SKM-1 (cell line): ENCODE measurements around the gene LAX1.
"Not testable (repeated sequence)": the region's sequence is repeated elsewhere in the genome, so short reads cannot be mapped to it uniquely, and the experiment has no call there.

ENCODE experiments used
- DNase-seq: peaks from one replicate; lab custom pipeline; 2025; ENCODE audit not compliant: unreplicated experiment; lab: John Stamatoyannopoulos, UW

The LAX1 gene, protein sequence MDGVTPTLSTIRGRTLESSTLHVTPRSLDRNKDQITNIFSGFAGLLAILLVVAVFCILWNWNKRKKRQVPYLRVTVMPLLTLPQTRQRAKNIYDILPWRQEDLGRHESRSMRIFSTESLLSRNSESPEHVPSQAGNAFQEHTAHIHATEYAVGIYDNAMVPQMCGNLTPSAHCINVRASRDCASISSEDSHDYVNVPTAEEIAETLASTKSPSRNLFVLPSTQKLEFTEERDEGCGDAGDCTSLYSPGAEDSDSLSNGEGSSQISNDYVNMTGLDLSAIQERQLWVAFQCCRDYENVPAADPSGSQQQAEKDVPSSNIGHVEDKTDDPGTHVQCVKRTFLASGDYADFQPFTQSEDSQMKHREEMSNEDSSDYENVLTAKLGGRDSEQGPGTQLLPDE

DNA sequence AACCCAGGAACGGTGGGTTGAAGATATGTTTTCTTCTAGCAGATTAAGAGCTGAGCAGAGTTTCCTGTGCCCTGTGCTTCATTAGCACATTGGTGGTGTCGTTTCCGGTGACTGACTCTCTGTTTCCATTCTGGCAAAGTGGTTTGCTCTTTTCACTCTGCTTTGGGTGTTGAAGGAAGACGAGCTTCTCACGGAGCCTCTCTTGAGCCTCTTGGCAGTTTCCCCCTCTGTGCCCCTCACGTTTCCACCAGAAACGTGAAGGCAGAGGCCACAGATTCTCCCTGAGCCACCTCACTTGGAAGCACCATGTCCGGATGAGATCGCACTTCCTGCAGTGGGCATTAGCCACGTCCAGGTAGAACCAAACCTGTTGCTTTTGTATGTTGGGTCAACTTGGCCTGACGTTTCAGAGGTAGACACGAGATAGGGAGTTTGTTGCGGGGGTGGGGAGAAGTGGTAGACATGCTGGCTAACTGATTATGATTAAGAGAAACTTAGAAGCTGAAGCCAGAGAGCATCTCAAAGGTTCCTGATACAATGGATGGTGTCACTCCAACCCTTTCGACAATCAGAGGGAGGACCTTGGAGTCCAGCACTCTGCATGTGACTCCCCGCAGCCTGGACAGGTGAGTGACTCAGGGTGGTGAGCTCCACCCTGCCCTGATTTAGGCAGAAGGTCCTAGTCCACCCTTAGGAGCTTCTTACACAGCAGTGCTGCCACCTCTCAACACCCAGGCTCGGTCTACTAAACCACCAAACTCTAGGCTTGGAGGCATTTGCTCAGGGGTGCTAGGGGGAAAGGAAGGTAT, at the start of gene LAX1:
Gene LAX1 (plus strand): TSS at position 155 of the 809 bp plus-strand sequence. CDS start 383 bp downstream, at position 538.
- no peak for DNase-seq

DNA sequence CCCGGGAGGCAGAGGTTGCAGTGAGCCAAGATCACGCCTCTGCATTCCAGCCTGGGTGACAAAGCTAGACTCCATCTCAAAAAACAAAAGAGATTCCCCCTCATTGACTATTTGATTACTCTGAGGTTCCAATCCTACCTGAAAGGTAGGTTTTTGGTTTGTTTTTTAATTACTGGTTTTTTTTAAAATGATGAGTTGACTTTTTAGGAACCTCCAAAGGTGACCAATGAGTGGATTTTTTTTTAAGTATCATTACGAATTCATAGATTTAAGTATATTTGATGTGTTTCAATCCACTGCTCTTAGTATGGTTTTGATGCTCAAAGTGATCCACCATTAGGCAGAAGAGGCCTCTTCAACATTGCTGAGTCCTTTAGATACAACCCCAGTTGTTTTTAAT, 47.9 kb upstream of the LAX1 start:
- no peak for DNase-seq

DNA sequence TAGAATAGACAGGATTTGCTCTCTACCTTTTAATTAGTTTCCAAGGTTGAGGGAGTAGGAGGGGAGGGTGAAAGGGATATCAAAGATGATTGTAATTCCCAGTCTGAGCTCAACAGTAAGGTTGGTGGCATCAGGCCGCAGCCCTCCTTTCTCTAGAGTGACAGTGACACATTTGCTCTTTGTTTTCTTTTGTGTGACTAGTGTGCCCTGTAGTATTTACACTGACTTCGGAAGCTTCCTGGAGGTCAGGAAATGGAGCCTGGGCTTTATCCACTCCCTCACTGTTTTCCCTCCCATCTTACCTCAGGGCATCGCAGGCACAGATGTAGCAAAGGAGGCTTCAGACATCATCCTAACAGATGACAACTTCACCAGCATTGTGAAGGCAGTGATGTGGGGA, 44.7 kb upstream of the LAX1 start:
- no peak for DNase-seq

DNA sequence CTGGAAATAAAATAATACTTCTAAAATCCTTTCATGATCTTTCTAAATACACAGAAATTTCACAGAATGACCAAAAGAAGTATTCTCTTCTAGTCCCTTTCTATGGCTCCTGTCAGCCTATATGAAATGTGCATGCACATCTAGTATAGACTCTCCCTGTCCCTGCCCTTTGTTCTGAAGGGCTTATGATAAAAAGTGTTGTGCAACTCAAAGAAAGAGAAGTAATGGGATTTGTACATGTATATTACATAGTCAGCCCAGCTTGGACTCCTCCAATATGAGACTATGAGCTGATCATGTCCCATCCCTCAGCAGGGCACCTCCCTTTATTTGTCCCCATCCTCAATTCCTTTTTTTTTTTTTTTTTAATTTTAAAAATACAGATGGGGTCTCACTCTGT, 42.1 kb upstream of the LAX1 start:
- DNase-seq: no peak

DNA sequence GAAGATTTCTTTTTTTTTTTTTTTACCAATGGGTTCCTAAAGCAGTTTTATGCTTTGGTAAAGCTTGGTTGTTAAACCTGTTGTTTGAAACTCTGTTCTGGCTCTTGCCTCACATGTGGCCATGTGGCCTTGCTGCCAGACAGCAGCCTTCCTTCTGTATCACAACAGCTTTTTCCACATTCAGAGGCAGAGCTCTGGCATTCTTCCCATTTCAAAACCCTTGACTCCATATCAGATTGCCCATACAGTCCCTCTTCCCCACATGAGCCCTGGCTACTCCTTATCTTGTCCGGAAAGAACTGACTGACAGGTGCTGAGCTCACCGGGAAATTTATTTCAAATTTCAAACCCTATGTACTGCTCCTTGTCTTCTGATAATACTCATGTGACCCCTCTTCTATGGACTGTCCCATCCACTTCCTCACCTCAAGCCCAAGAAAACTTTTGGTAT, 38.5 kb upstream of the LAX1 start:
- DNase-seq: no peak

DNA sequence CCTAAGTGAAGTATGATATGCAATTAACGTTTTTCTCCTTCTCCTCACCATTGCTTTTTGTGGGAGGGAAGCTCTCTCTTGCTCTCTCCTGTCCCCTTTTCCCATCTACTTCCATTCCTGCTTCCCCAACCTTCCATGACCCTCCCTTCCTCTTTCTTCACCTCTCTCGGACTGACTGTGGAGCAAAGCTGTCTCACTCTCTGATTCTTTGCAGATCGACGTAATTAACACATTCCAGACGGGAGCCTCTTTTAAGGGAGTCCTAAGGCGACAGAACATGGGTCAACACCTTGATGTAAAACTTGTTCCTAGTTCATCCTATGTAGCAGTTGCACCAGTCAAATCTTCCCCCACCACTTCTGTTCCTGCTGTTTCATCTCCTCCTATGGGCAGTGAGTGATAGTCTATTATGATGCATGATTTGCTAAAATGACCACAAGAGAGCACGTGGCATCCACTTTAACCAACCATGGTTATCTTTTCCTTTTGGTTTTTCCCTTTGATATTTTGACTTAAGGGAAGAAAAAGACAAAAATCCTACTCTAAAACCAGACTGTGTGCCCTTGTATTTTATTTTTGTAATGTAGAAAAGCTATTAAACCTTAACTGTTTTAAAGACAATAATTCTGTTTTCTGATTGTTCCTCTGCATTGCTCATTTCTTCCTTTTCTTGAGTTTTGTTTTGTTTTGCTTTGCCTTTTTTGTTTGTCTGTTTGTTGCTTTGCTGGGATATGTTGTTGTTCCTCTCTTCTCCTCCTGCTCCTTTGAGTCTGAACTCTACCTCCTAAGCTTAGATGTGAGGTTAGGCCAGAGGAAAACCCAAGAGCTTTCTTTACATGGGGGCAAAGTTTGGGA, 31.7 kb upstream of the LAX1 start:
- no peak for DNase-seq

DNA sequence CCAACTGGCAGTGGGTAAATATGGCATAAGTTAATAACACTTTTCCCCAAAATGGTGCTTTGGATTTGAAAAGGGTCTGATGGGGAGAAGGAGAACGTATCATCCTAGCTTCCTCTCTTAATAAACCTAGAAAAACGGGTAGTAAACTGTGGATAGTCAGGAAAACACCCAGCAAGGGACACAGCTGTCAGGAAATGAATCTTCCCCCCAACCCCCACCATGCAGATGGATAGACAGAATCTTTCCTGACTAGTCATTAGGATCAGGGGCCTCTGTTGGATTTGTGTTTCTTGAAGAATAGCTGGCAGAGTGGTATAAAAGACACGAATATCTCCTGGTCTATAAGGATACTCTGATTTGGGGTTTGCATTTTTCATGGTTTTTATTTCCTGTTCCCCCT, 22.5 kb upstream of the LAX1 start:
- no peak for DNase-seq

DNA sequence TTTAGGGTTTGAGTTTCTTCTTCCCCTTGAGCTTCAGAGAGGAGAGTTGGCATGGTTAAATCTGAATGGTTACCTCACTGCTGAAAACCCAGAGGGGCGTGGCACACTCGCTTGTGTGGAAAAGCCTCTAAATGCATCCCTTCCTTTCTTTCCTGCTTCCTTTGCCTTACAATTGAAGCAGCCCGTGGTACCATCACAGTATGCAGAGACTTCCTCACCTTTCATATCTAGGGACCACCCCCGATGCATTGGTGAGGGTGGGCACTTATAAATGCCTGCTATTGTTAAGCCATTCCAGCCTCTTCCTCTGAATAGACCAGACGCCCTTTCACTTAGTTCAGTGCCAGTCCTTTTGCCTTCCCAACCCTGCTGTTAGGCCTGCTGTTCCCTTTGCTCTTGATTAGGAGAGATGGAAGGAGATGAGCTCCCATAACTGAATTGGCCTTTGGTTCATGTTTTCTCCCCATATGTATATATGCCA, 21.9 kb upstream of the LAX1 start:
- no peak for DNase-seq

DNA sequence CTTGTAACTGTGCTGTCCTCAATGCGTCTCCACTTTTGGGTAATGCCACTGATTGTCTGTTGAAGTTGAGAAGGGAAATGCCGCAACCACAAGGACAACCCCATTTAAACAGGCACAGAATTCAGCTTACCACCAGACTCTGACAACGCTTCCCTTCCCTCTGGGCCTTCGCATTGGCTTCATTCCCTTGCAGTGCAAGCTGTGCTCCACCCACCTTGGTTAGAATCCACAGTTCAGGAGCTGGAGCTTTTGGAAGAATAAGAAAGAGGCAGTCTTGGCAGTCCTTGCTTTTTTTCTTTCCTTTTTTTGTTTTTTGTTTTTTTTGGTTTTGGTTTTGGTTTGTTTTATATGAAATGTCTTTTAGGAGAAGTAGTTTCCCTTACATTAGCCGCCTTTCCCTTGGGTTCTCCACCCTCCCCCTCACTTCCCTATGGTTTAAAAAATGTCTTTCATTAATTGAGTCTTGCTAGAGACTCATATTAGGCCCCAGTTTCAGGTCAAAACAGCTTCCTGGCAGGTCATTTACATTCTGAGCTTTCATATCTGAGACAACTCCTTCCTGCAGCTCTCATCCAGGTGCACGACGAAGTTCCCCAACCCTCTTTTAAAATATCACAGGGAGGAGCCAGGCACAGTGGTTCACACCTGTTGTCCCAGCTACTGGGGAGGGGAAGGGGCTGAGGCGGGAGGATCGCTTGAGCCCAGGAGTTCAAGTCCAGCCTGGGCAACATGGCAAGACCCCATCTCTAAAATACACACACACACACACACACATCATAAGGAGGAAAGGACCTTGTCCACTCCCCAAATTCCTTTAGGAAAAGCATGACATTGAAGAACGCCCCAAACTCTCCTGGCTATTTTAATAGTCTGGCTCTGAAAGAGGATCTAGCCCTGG, 20.7 kb upstream of the LAX1 start:
- no peak for DNase-seq

DNA sequence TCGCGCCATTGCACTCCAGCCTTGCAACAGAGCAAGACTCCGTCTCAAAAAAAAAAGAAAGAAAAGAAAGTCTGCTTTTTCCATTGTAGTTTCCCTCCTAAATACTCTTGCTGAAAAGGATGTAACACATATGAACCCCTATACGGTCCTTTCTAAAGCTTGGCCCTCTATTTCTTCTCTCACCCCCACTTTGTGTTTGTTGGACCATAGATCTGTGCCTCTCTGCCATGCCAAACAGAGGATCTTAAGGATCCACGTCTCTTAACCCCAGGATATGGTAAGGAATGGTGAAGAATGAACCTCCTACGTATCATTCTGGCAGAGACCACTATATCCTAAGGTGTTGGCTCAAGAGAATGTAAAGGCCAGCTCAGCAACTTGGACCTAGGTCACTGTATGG, 18.7 kb upstream of the LAX1 start:
- DNase-seq: no peak

DNA sequence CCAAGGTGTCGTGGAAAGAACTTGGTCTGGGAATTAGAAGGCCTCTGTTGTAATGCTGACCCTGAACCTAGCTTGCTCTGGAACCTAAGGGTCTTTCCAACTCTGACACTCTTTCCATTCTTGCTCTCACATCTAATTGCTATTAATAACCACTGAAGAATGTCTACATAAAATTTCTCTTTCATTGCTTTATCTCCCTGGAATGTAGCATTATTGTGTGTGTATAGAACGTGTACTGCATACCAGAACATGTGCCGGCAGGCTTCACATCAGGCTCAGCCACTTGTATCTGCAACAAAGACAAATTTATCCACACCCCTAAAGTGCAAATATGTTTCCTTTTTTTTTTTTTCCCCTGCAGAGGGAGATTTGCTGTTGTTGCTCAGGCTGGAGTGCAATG, 13.9 kb upstream of the LAX1 start:
- no peak for DNase-seq

DNA sequence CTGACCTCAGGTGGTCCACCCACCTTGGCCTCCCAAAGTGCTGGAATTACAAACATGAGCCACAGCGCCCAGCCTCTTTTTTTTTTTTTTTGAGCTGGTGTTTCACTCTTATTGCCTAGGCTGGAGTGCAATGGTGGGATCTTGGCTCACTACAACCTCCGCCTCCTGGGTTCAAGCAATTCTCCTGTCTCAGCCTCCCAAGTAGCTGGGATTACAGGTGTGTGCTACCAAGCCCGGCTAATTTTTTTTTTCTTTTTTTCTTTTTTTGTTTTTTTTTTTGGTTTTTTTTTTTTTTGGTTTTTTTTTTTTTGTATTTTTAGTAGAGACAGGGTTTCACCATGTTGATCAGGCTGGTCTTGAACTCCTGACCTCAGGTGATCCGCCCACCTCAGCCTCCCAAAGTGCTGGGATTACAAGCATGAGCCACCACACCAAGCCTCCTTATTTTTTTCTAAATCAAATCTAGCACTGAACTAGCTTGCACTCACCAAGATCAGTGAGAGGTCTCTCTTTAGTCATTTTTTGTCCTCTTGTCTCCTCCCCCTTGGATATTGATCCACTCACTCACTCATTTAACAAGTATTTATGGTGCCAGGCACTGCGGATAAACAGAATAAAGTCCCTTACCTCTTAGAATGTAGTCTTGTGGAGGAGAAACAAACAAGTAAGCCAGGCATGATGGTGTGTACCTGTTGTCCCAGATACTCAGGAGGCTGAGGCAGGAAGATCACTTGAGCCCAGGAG, 13.2 kb upstream of the LAX1 start:
- not testable (repeated sequence) for DNase-seq

DNA sequence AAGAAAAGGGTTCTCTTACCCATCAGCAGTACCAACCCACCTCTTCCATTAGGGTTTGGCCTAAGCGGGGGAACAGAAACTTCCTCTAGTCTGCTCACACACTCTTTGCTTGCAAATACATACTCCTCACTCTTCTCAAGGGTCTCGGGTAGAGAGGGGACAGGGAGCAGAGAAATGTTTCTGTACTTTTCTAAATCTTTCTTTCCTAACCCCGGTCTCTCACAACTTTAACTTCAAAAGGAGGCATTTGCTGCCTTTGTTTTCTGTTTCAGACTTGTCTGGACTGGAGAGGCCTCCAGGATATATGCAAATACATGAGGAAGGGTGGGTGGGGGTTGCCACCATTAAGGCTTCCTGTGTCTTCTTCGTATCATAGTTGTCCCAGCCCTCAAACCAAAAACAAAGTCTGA, 10.5 kb upstream of the LAX1 start:
- no peak for DNase-seq

DNA sequence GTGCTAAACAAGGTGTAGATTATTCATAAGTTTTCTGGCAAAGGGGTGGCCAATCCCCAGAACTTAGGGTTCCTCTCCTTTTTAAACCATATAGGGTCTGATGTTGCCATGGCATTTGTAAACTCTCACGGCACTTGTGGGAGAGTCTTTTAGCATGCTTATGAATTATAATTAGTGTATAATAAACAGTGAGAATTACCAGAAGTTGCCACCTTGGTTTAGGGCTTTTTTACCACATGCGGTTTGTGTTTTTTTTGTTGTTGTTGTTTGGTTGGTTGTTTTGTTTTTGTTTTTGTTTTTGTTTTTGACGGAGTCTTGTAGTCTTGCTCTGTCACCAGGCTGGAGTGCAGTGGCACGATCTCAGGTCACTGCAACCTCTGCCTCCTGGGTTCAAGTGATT, 8.9 kb upstream of the LAX1 start:
- no peak for DNase-seq

DNA sequence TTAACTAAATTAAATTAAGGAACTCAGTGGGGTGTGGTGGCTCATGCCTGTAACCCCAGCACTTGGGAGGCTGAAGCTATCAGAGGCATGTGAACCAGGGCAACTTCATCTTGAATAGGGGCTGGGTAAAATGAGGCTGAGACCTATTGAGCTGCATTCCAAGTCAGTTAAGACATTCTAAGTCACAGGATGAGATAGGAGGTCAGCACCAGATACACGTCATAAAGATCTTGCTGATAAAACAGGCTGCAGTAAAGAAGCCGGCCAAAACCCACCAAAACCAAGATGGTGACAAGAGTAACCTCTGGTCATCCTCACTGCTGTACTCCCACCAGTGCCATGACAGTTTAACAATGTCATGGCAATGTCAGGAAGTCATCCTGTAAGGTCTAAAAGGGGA, 6.2 kb upstream of the LAX1 start:
- DNase-seq: not testable (repeated sequence)

DNA sequence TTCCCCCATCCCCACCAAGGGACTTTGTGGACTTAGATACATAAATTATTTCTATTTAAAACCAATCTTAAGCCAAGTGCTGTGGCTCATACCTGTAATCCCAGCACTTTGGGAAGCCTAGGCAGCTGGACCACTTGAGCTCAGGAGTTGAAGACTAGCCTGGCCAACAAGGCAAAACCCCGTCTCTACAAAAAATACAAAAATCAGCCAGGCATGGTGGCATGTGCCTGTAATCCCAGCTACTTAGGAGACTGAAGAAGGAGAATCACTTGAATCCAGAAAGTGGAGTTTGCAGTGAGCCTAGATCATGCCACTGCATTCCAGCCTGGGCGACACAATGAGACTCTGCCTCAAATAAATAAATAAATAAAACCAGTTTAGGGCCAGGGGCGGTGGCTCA, 4.5 kb upstream of the LAX1 start:
- DNase-seq: no peak

DNA sequence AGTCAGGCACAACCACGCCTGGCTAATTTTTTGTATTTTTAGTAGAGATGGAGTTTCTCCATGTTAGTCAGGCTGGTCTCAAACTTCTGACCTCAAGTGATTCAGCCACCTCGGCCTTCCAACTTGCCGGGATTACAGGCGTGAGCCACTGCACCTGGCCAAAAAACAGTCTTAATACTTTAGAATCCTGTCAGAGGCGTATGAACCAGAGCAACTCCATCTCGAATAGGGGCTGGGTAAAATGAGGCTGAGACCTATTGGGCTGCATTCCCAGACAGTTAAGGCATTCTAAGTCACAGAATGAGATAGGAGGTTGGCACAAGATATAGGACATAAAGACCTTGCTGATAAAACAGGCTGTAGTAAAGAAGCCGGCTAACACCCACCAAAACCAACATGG, 3.0 kb upstream of the LAX1 start:
- DNase-seq: not testable (repeated sequence)

DNA sequence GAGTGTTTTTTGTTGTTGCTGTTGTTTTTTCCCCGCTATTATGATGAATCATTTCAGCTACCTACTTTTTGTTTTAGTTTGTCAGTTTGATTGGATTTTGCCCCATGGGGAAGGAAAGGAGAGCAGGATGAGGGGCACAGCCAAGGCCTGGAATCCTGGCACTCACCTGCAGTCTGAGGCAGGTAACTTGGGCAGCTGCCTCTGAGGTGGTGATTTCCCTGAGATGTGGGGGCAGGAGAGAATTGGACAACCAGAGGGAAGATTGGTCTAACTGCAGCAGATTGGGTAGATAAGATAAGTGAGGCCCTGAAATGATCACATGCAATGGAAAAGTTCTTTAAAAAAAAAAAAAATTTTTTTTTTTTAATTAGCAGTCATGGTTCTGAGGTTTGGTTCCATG, 1.5 kb upstream of the LAX1 start:
- no peak for DNase-seq
